Measurements from ENCODE around the gene ZNF789.

DNA sequence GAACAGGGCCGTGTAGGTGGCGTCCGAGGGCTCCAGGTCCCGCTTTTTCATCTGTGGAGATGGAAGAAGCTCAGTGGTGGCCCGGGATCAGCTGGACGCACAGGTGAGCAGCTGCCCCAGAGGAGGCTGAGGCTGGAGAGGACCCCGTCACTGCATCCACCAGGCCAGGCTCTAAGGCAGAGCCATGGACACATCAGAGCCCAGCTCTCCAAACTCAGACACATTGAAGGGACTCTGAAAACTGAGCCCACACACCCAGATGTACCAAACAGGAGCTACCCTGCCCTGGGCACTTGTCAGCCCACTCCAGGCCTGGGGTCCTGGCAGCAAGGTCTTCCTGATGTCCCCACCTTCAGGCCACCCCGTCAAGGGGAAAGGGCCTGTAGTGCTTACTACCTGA, 42.9 kb upstream of the ZNF789 start:
- TF ChIP-seq, protein P1, sequence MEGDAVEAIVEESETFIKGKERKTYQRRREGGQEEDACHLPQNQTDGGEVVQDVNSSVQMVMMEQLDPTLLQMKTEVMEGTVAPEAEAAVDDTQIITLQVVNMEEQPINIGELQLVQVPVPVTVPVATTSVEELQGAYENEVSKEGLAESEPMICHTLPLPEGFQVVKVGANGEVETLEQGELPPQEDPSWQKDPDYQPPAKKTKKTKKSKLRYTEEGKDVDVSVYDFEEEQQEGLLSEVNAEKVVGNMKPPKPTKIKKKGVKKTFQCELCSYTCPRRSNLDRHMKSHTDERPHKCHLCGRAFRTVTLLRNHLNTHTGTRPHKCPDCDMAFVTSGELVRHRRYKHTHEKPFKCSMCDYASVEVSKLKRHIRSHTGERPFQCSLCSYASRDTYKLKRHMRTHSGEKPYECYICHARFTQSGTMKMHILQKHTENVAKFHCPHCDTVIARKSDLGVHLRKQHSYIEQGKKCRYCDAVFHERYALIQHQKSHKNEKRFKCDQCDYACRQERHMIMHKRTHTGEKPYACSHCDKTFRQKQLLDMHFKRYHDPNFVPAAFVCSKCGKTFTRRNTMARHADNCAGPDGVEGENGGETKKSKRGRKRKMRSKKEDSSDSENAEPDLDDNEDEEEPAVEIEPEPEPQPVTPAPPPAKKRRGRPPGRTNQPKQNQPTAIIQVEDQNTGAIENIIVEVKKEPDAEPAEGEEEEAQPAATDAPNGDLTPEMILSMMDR (conservative IDR thresholded peaks at IDR 0.05) = no peak
- TF ChIP-seq ZFX (IDR thresholded peaks at IDR 0.05) = no peak
